NT2/D1 (cell line): ENCODE measurements around the gene AKT3.
"Not testable (repeated sequence)": the region's sequence is repeated elsewhere in the genome, so short reads cannot be mapped to it uniquely, and the experiment has no call there.

ENCODE experiments used
- DNase-seq: peaks from one replicate; pipeline ENCODE4 v3.0.0-alpha.2; 2011; ENCODE audit warnings: low read depth, low spot score
- H3K27me3 ChIP-seq: 2 replicates; pipeline ENCODE4 v1.6.0; 2011; ENCODE audit warnings: mild to moderate bottlenecking; ENCODE audit not compliant: insufficient read length, insufficient read depth
- H3K36me3 ChIP-seq: 2 replicates; pipeline ENCODE4 v1.6.1; 2011; ENCODE audit warnings: mild to moderate bottlenecking, low read length, mixed read lengths; ENCODE audit not compliant: insufficient read depth, insufficient read length
- H3K4me1 ChIP-seq: 2 replicates; pipeline ENCODE4 v1.5.1; 2011; ENCODE audit not compliant: insufficient read depth, insufficient read length
- H3K4me3 ChIP-seq: 2 replicates; pipeline ENCODE4 v1.5.1; 2011; ENCODE audit warnings: low read depth; ENCODE audit not compliant: insufficient read length
- H3K9ac ChIP-seq: 2 replicates; pipeline ENCODE4 v1.6.0; 2011; ENCODE audit warnings: low read depth; ENCODE audit not compliant: insufficient read length
- H3K9me3 ChIP-seq: 2 replicates; pipeline ENCODE4 v1.5.1; 2011; ENCODE audit warnings: mild to moderate bottlenecking, low read length; ENCODE audit not compliant: insufficient read depth
- SUZ12 ChIP-seq: IDR thresholded peaks from 2 replicates; pipeline ENCODE4 v1.6.1; 2011; ENCODE audit not compliant: insufficient read length, insufficient read depth; ENCODE audit errors: extremely low read depth
- YY1 ChIP-seq: IDR thresholded peaks from 2 replicates; pipeline ENCODE4 v1.6.1; 2011; ENCODE audit not compliant: insufficient read length, insufficient read depth
- ZNF274 ChIP-seq: IDR thresholded peaks from 2 replicates; pipeline ENCODE4 v1.6.1; 2011; ENCODE audit warnings: mild to moderate bottlenecking, low read depth, low read length

Gene AKT3

DNA sequence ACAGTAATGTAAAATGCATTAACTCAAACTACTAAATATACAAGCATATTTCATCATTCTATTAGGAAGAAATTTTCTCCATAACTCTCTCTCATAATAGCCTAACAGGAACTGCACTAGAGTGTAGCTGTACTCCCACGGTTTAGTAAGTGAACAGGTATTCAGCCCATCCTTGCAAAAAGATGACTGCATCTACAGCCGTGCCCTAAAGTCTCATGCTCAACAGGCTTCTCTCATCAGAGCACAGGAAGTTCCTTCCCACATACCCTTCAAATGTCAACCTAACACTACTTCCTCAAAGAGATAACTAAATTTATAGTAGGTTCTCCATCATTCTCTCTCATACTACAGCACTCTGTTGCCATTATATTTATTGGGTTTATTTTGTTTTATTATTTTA lies 251.6 kb downstream of the AKT3 start:
- DNase-seq: no peak
- no peak for TF ChIP-seq SUZ12
- TF ChIP-seq ZNF274: no peak
- TF ChIP-seq YY1: no peak
- H3K4me1 ChIP-seq: no peaks in the 10 kb centered on the region
- H3K4me3 ChIP-seq: no peak overlapping the region
- no peaks in the 10 kb centered on the region for H3K27me3 ChIP-seq
- no peak overlapping the region for H3K9ac ChIP-seq
- peaks cover 11% of the 10 kb centered on the region; the same call in 1 of the 2 replicates for H3K9me3 ChIP-seq
- H3K36me3 ChIP-seq: no peaks in the 10 kb centered on the region

DNA sequence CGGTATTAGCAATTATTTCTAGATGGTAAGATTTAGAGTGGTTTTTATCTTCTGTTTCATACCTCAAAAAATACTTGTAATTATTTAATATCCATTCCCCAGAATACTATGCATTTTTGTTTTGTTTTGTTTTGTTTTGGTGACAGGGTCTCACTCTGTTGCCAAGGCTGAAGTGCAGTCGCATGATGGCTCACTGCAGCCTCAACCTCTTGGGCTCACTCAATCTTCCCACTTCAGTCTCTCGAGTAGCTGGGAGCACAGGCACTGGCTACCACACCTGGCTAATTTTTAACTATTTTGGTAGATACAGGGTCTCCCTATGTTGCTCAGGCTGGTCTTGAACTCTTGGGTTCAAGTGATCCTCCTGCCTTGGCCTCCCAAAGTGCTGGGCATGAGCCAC lies 252.7 kb downstream of the AKT3 start:
- TF ChIP-seq YY1: no peak
- no peak for TF ChIP-seq ZNF274
- no peaks in the 10 kb centered on the region for H3K36me3 ChIP-seq
- DNase-seq: no peak
- H3K9ac ChIP-seq: no peak overlapping the region
- no peaks in the 10 kb centered on the region for H3K4me1 ChIP-seq
- no peak overlapping the region for H3K4me3 ChIP-seq
- H3K9me3 ChIP-seq: peaks cover 11% of the 10 kb centered on the region; the same call in 1 of the 2 replicates
- no peaks in the 10 kb centered on the region for H3K27me3 ChIP-seq

GRCh38 chr1:243596431-243597062 lies 253.5 kb downstream of the AKT3 start:
- DNase-seq: no peak
- Histone ChIP-seq H3K9me3 (peaks cover 3% of the 10 kb centered on the region; the same call in 1 of the 2 replicates), H3K9ac (no peak overlapping the region), H3K4me3 (no peak overlapping the region), H3K36me3 (no peaks in the 10 kb centered on the region), H3K4me1 (no peaks in the 10 kb centered on the region), H3K27me3 (no peaks in the 10 kb centered on the region)
- TF ChIP-seq ZNF274: no peak
- no peak for TF ChIP-seq SUZ12
- no peak for TF ChIP-seq YY1

DNA sequence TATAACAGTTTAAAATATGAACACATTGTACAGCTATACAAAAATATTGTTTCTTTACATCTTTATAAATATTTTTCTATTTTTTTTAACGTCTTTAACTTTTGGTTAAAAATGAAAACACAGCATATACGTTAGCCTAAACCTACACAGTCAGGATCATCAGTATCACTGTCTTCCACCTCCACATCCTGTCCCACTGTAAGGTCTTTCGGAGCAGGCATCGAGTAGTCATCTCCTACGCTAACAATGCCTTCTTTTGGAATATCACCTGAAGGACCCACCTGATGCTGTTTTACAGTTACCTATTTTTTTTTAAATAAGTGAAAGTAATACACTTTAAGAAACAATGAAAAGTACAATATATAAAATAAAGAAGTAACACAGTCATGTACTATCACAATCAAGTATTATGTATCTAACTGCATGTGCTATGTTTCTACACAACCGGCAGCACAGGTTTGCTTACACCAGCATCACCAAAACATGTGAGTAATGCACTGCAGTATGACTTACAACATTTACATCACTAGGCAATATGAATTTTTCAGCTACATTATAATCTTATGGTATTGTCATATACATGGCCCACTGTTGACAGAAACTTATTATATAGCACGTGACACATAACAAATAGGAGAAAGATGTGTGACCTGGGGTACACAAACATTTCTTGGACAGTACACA lies 254.4 kb downstream of the AKT3 start:
- no peak for DNase-seq
- no peak for TF ChIP-seq ZNF274
- Histone ChIP-seq H3K4me3 (no peak overlapping the region), H3K9me3 (no peaks in the 10 kb centered on the region), H3K4me1 (no peaks in the 10 kb centered on the region), H3K27me3 (no peaks in the 10 kb centered on the region), H3K9ac (no peak overlapping the region), H3K36me3 (no peaks in the 10 kb centered on the region)

GRCh38 chr1:243594455-243594854 lies 255.6 kb downstream of the AKT3 start:
- H3K9ac ChIP-seq: no peak overlapping the region
- H3K4me1 ChIP-seq: no peaks in the 10 kb centered on the region
- no peaks in the 10 kb centered on the region for H3K27me3 ChIP-seq
- DNase-seq: no peak
- no peaks in the 10 kb centered on the region for H3K36me3 ChIP-seq
- H3K9me3 ChIP-seq: no peaks in the 10 kb centered on the region
- TF ChIP-seq ZNF274 (no peak), SUZ12 (no peak), YY1 (no peak)
- no peak overlapping the region for H3K4me3 ChIP-seq

DNA sequence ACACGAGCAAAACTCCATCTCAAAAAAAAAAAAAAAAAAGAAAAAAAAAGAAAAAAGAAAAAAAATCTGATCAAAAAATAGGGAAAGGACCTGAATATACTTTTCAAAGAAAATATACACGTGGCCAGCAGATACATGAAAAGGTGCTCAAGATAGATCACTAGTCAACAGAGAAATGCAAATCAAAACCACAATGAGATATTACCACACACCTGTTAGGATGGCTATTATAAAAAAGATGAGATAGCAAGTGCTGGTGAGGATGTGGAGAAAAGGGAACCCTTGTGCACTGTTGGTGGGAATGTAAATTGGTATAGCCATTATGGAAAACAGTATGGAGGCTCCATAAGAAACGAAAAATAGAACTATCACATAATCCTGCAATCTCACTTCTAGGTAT lies 260.8 kb downstream of the AKT3 start:
- not testable (repeated sequence) for H3K9ac ChIP-seq, DNase-seq

GRCh38 chr1:243587823-243588560 lies 262.1 kb downstream of the AKT3 start:
- H3K4me1 ChIP-seq: no peaks in the 10 kb centered on the region
- TF ChIP-seq SUZ12 (no peak), ZNF274 (no peak)
- H3K27me3 ChIP-seq: no peaks in the 10 kb centered on the region
- H3K9ac ChIP-seq: no peak overlapping the region
- no peak for DNase-seq
- no peaks in the 10 kb centered on the region for H3K9me3 ChIP-seq
- no peak overlapping the region for H3K4me3 ChIP-seq
- H3K36me3 ChIP-seq: no peaks in the 10 kb centered on the region

More for the DNA sequence above, 260.8 kb downstream of the AKT3 start:
- H3K4me1 ChIP-seq, H3K9me3 ChIP-seq, H3K4me3 ChIP-seq, H3K27me3 ChIP-seq, H3K36me3 ChIP-seq: not testable (repeated sequence)
